G401 (cell line): ENCODE data around the gene GALNT9. TPM values are rescaled to one million over a fixed set of nuclear protein-coding genes. Genes with fewer than 3 reads are reported as not detected.
"Not testable (repeated sequence)": the region's sequence is repeated elsewhere in the genome, so short reads cannot be mapped to it uniquely, and the experiment has no call there.

ENCODE experiments used
- DNase-seq: peaks from one replicate; pipeline ENCODE4 v3.0.0-alpha.2; 2015; ENCODE audit warnings: low spot score
- in situ Hi-C: cut with HindIII; loops from 2 replicates; pipeline ENCODE4 v1.10.0; 2016; ENCODE audit warnings: low sequenced_read_pairs, mixed read lengths
- total RNA-seq: library from RNA; depleted of rRNA; stranded (reverse); fragments of >200 nt; shearing (Covaris generic); gene quantifications from 2 replicates; pipeline ENCODE4 v1.2.3, GENCODE V29; 2014; rRNA removed

GALNT9 gene
- total RNA-seq, 1 experiment from 2014 or later: 0.10 TPM

DNA sequence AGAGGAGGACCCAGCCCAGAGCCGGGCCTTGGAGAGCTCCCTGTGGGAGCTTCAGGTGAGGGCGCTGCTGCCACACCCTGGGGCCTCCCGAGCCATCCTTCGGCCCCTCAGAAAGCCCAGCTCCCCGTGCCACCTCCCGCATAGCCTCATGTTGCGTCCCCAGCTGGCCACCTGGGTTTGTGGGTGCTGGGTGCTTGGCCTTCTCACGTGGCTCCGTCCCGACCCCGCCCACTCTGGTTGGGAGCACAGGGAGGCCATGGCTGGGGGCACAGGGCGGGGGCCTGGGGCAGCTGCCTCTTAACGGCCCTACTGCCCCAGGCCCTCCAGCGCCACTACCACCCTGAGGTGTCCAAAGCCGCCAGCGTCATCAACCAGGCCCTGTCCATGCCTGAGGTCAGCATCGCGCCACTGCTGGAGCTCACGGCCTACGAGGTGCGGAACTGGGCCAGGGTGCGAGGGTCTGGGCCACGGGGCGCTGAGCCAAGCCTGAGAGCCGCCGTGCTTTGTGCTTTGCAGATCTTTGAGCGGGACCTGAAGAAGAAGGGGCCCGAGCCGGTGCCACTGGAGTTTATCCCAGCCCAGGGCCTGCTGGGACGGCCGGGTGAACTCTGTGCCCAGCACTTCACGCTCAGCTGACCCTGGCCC lies 177.5 kb downstream of the GALNT9 start:
- no peak for DNase-seq
- in situ Hi-C loops: no loop called here

DNA sequence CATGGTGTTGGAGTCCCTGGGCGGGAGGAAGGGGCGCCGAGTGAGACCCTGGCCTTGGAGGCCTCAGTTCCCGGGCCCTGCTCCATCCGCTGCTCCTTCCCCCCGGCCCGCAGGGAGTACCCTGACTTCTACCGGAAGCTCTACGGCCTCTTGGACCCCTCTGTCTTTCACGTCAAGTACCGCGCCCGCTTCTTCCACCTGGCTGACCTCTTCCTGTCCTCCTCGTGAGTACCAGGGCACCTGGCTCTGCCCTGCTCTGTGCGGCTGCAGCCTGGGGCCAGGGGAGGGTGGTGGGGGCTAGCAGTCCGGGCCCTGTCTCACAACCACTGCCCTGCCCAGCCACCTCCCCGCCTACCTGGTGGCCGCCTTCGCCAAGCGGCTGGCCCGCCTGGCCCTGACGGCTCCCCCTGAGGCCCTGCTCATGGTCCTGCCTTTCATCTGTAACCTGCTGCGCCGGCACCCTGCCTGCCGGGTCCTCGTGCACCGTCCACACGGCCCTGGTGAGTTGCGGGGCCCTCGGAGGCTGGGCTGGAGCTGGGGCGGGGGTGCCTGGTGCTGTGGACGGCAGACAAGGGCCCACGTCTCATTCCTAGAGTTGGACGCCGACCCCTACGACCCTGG lies 178.1 kb downstream of the GALNT9 start:
- in situ Hi-C loops: no loop called here
- no peak for DNase-seq

DNA sequence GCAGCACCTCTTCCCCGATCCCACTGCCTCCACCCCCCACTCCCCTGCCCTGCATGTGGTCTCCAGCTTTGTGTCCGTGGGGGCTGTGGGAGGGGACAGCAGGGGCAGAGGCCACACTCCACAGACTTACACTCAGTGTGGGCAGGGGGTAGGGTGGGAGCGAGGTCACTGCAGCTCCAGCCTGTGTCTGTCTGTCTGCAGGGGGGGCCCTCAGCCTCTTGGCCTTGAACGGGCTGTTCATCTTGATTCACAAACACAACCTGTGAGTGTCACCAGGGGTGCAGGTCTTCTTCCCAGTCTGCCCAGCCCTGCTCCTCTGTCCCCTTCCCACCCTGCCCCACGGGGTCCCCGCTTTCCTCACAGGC lies 178.6 kb downstream of the GALNT9 start:
- in situ Hi-C loops: no loop called here
- DNase-seq: no peak

DNA sequence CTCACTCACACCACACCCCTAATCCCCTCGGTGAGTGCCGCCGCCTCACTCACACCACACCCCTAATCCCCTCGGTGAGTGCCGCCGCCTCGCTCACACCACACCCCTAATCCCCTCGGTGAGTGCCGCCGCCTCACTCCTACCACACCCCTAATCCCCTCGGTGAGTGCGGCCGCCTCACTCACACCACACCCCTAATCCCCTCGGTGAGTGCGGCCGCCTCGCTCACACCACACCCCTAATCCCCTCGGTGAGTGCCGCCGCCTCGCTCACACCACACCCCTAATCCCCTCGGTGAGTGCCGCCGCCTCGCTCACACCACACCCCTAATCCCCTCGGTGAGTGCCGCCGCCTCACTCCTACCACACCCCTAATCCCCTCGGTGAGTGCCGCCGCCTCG lies 179.9 kb downstream of the GALNT9 start:
- in situ Hi-C loops: not testable (repeated sequence)

DNA sequence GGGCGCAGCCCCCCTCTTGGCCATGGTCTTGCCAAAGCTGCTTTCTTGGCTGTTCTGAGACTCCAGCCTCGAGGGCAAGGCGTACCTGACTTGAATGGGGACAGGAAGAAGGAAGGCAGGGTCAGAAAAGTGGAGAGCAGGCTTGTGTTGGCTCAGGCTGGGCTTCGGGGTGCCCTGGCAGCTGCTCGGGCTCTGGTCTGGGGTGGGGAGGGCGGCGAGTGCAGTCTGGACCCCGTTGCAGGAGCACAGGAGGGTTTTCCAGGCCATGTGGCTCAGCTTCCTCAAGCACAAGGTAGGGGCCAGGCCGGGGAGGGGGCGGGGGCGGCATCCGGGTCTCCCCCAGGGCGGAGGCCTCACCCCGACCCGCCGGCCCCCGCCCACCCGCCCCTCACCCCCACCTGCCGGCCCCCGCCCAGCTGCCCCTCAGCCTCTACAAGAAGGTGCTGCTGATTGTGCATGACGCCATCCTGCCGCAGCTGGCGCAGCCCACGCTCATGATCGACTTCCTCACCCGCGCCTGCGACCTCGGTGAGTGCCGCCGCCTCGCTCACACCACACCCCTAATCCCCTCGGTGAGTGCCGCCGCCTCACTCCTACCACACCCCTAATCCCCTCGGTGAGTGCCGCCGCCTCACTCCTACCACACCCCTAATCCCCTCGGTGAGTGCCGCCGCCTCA lies 180.9 kb downstream of the GALNT9 start:
- in situ Hi-C loops: no loop called here
- DNase-seq: no peak

More for the DNA sequence above, 179.9 kb downstream of the GALNT9 start:
- DNase-seq: not testable (repeated sequence)

DNA sequence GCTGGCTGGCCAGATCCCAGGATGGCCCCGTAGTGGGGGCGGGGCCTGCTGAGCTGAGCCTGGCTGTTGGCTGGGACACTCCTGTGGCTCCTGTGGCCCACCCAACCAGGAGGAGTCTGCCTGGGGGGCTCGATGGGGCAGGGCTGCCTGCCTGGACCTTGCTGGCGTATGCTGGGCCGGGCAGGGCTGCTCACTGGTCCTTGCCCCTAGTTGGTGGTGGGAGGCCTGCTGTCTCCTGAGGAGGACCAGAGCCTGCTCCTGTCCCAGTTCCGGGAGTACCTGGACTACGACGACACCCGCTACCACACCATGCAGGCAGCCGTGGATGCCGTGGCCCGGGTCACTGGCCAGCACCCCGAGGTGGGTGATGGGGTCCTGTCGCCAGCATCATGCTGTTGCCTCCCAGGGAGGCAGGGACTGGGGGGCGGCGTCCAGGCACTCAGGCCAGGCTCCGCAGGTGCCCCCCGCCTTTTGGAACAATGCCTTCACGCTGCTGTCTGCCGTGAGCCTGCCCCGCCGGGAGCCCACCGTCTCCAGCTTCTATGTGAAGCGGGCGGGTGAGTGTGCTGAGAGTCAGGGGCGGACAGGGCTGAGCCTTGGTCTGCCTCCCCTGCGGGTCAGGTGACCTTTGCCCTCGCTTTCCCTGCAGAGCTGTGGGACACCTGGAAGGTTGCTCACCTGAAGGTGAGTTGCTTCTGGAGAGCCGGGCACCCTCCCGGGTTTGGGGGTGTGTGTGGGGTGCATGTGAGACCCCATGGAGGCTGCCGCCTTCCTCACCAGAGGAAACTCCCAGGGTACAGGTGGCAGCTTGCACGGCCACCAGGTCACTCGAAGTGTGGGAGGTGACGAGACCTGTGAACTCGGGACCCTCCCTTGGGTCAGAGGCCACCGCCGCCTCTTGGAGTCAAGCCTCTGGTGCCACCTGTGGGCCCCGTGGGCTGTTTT lies 181.7 kb downstream of the GALNT9 start:
- no peak for DNase-seq
- in situ Hi-C loops: no loop called here

DNA sequence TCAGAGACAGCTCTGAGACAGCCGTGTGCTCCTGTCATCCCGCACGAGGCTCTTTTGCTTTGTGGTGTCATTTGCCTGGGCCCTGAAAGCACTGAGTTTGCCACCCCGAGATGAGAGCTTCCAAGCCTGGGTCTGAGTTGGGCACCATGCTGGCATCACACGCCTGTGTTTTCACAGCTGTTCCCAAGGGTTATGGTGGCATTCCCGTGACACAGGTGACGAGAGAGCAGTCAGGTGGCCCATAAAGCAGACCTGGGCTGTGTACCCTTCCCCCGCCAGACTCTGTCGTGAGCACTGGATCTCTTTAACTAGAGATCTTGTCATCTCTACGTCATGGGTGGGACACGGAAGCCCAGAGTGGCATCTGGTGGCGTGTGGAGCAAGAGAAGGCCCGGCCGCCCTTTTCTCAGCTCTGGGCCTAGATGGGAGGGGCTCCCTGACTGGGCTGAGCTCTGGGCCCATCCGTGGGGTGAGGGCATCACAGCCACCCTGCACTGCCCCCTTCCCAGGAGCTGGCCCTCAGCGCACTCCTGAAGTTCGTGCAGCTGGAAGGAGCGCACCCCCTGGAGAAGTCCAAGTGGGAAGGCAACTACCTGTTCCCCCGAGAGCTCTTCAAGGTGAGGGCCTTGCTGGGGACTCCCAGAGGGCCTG lies 182.5 kb downstream of the GALNT9 start:
- in situ Hi-C loops: no loop called here
- no peak for DNase-seq

Other genes starting within 250 kb of the GALNT9 start
- gene DDX51, start 185.3 kb downstream of the GALNT9 start, total RNA-seq: 24.9 and 28.9 TPM in 2 replicates
- 40.0 and 44.1 TPM in 2 replicates for gene NOC4L, start 185.1 kb downstream of the GALNT9 start, total RNA-seq
- gene FBRSL1, start 160.6 kb upstream of the GALNT9 start, total RNA-seq: 9.5 and 10.2 TPM in 2 replicates